ENCODE measurements around the gene CSTB. TPM values are rescaled to one million over a fixed set of nuclear protein-coding genes. Genes with fewer than 3 reads are reported as not detected.

CSTB gene
- total and polyA plus RNA-seq, 2 donors (not counting 3 experiments of a cell fraction or from before 2014, with no cell fraction given) = 65.8 to 83.7 TPM

GRCh38 chr21:43815991-43816390 is 39.9 kb upstream of the CSTB start:
- Histone ChIP-seq H3K36me3 (ENCODE audit: control insufficient read depth in 2 of 2, extremely low read depth in 1 of 2, insufficient read depth in 2 of 2, low read length in 2 of 2) (no peaks in the 10 kb centered on the region), H3K9me3 (replicated peaks; ENCODE audit: control insufficient read depth, insufficient read depth, low read length) (no peaks in the 10 kb centered on the region), H3K4me3 (replicated peaks in 1 of 3; ENCODE audit: insufficient read depth in 1 of 3, low read depth in 1 of 3, low read length in 3 of 3) (no peak overlapping the region), H4K20me1 (replicated peaks; ENCODE audit: control insufficient read depth, extremely low read depth, insufficient read depth, low read length) (no peaks in the 10 kb centered on the region), H3K27me3 (ENCODE audit: control insufficient read depth in 2 of 2, insufficient read depth in 2 of 2, low read length in 2 of 2) (no peaks in the 10 kb centered on the region), H3K9ac (replicated peaks; ENCODE audit: extremely low read depth, insufficient read depth, low read length) (no peak overlapping the region), H3K4me2 (ENCODE audit: insufficient read depth, low read length) (no peak overlapping the region), H3K9me1 (replicated peaks; ENCODE audit: control insufficient read depth, extremely low read depth, insufficient read depth, low read length) (no peaks in the 10 kb centered on the region), H3K27ac (ENCODE audit: insufficient read depth, low read depth, low read length) (no peak overlapping the region), H2AFZ (ENCODE audit: low read depth, low read length) (no peak overlapping the region), H3K79me2 (ENCODE audit: control insufficient read depth, insufficient read depth, low read length) (no peaks in the 10 kb centered on the region), H3K4me1 (ENCODE audit: control insufficient read depth, extremely low read depth, insufficient read depth, low read length) (peaks cover 17% of the 10 kb centered on the region)
- no TSS peak for BruUV-seq (replicated peaks)
- POLR2A ChIA-PET = no interaction called here
- dilution Hi-C loops (cut with MboI; ENCODE audit: extremely low pct_ligation_motif_present, low sequenced_read_pairs) = no loop called here
- DNase-seq (ENCODE audit: low read depth, low spot score) (no peak), FAIRE-seq (no peak)
- intact Hi-C loops (cut with micrococcal nuclease) = no loop called here
- TF ChIP-seq FOS (IDR thresholded peaks at IDR 0.05; ENCODE audit: borderline replicate concordance, insufficient read depth, low read length) (no peak), POLR2A (IDR thresholded peaks at IDR 0.05; ENCODE audit: low read depth, low read length) (no peak), POLR2AphosphoS5 (IDR thresholded peaks at IDR 0.05; ENCODE audit: insufficient read depth, low read depth, low read length) (no peak), MYC (IDR thresholded peaks at IDR 0.05; ENCODE audit: low read depth, low read length) (no peak), GATA2 (IDR thresholded peaks at IDR 0.05; ENCODE audit: insufficient read depth, insufficient read length, low read depth, low read length) (no peak), JUN (IDR thresholded peaks at IDR 0.05; ENCODE audit: borderline replicate concordance, insufficient read depth, insufficient read length, low read depth) (no peak), EZH2 (IDR thresholded peaks at IDR 0.05; ENCODE audit: borderline replicate concordance, low read depth, low read length, severe bottlenecking) (no peak)
- TF ChIP-seq, protein P1, sequence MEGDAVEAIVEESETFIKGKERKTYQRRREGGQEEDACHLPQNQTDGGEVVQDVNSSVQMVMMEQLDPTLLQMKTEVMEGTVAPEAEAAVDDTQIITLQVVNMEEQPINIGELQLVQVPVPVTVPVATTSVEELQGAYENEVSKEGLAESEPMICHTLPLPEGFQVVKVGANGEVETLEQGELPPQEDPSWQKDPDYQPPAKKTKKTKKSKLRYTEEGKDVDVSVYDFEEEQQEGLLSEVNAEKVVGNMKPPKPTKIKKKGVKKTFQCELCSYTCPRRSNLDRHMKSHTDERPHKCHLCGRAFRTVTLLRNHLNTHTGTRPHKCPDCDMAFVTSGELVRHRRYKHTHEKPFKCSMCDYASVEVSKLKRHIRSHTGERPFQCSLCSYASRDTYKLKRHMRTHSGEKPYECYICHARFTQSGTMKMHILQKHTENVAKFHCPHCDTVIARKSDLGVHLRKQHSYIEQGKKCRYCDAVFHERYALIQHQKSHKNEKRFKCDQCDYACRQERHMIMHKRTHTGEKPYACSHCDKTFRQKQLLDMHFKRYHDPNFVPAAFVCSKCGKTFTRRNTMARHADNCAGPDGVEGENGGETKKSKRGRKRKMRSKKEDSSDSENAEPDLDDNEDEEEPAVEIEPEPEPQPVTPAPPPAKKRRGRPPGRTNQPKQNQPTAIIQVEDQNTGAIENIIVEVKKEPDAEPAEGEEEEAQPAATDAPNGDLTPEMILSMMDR (IDR thresholded peaks at IDR 0.05; ENCODE audit: extremely low read depth in 1 of 2, insufficient read depth in 1 of 2, low read depth in 1 of 2, low read length in 2 of 2) = no peak
- TF ChIP-seq, protein P2, sequence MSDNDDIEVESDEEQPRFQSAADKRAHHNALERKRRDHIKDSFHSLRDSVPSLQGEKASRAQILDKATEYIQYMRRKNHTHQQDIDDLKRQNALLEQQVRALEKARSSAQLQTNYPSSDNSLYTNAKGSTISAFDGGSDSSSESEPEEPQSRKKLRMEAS (IDR thresholded peaks at IDR 0.05; ENCODE audit: insufficient read depth, insufficient read length) = no peak
- CTCF ChIA-PET = no interaction called here
